Natural killer cell treated with Interleukin-12 subunit alpha and Interleukin-12 subunit beta and Interleukin-15 and Interleukin-18, amount 100 ng/mL, for 72 hours (primary cell): ENCODE data around the gene SFRP5. TPM values are rescaled to one million over a fixed set of nuclear protein-coding genes. Genes with fewer than 3 reads are reported as not detected.

Source experiments
- ATAC-seq, 2 donors: fragments of 150-1000 bp; cut with Tn5 transposase in 1 of 2; sonication (Bioruptor Pico), chemical (Tn5 transposase) in 1 of 2; 2 replicates each; pipeline ENCODE4 v1.10.0; 2021
- DNase-seq: peaks from one replicate; pipeline ENCODE4 v3.0.0; 2022; ENCODE audit warnings: low spot score
- H3K27ac Mint-ChIP-seq, 2 donors: 1 replicate in 1 of 2; 2 replicates in 1 of 2; pipeline ENCODE4 v1.8.0; 2022; ENCODE audit warnings: mixed read lengths in 2 of 2, mild to moderate bottlenecking in 1 of 2, moderate library complexity in 1 of 2
- H3K27me3 Mint-ChIP-seq, 2 donors: 1 replicate in 1 of 2; 2 replicates in 1 of 2; pipeline ENCODE4 v1.8.0; 2022; ENCODE audit warnings: mixed read lengths in 2 of 2
- H3K36me3 Mint-ChIP-seq: one replicate; pipeline ENCODE4 v1.8.0; 2022; ENCODE audit warnings: mixed read lengths
- H3K4me1 Mint-ChIP-seq, 2 donors: 1 replicate in 1 of 2; 2 replicates in 1 of 2; pipeline ENCODE4 v1.8.0; 2022; ENCODE audit warnings: low read depth in 2 of 2, mixed read lengths in 2 of 2, mild to moderate bottlenecking in 1 of 2
- H3K4me3 Mint-ChIP-seq: one replicate; pipeline ENCODE4 v1.8.0; 2022; ENCODE audit warnings: mixed read lengths
- H3K9me3 Mint-ChIP-seq: 2 replicates; pipeline ENCODE4 v1.8.0; 2022; ENCODE audit warnings: mixed read lengths
- total RNA-seq, 2 donors: library from RNA; stranded (reverse); gene quantifications; one replicate each; pipeline ENCODE4 v1.2.3, GENCODE V29; 2022

The SFRP5 gene
- total RNA-seq, 2 donors from 2014 or later, result not detected

- ATAC-seq (no peak), DNase-seq (no peak)
- H3K4me3 Mint-ChIP-seq, result no peak overlapping the region
- H3K4me1 Mint-ChIP-seq, result peaks cover 11 to 15% of the 10 kb centered on the region in 2 donors
- no peak overlapping the region for H3K27ac Mint-ChIP-seq
- H3K9me3 Mint-ChIP-seq, result peaks cover 4% of the 10 kb centered on the region
- peaks cover 7 to 8% of the 10 kb centered on the region in 2 donors for H3K27me3 Mint-ChIP-seq
- H3K36me3 Mint-ChIP-seq, result no peaks in the 10 kb centered on the region
Observed at GRCh38 chr10:97732052-97732359, 39.8 kb downstream of the SFRP5 start.

DNA sequence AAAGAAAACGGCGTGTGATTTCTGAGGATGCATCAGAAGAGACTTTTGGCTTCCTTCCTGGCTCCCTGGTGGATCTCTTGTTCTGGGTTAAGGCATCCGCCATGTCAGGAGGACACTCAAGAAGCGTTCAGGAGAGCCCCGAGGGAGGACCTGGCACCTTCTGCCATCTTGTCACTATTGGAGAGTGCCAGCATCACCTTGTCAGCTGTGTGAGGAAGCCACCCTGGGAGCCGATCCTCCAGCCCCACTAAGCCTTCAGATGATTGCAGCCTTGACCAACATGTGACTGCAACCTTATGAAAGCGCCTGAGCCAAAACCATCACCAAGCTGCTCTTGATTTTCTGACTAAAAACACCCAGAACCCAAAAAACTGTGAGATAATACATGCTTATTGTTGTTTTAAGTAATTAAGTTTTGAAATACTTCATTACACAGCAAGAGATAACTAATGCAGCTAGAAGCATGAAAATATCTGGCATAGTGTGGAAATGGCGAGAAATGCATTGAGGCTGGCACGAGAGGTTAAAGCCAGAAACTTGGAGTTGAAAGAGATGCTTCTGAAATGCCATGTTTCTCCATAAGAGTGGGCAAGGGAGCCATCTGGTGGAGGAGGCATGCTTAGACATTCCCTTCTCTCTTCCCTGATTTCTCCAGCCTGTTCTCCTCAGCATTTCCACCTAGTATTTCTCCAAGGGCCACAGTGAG, 40.3 kb downstream of the SFRP5 start:
- Mint-ChIP-seq H3K36me3 (no peaks in the 10 kb centered on the region), H3K4me1 (peaks cover 8 to 10% of the 10 kb centered on the region in 2 donors), H3K27ac (no peak overlapping the region), H3K9me3 (peaks cover 4% of the 10 kb centered on the region), H3K27me3 (peaks cover 8% of the 10 kb centered on the region in 2 donors), H3K4me3 (no peak overlapping the region)
- DNase-seq (peak; percentile 57), ATAC-seq (peak in 1 of 2 donors; percentile 51)

DNA sequence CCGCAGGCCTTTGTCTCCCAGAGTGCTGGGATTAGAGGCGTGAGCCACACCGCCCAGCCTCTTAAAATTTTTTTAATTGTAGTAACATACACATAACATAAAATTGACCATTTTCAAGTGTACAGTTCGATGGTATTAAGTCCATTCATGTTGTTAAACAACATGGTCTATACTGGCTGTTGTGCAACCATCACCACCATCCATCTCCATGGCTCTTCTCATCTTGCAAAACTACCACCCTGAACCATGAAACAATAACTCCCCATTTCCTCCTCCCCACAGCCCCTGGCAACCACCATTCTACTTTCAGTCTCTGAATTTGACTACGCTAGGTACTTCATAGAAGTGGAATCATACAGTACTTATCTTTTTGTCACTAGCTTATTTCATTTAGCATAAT, 42.8 kb downstream of the SFRP5 start:
- ATAC-seq (no peak), DNase-seq (no peak)
- no peak overlapping the region for H3K4me3 Mint-ChIP-seq
- no peaks in the 10 kb centered on the region for H3K36me3 Mint-ChIP-seq
- H3K27me3 Mint-ChIP-seq, result peaks cover 17 to 31% of the 10 kb centered on the region in 2 donors
- H3K27ac Mint-ChIP-seq, result no peak overlapping the region
- H3K4me1 Mint-ChIP-seq, result no peaks in the 10 kb centered on the region
- H3K9me3 Mint-ChIP-seq, result no peaks in the 10 kb centered on the region

- ATAC-seq (no peak), DNase-seq (peak; percentile 51)
- no peaks in the 10 kb centered on the region for H3K4me1 Mint-ChIP-seq
- H3K27ac Mint-ChIP-seq, result no peak overlapping the region
- no peaks in the 10 kb centered on the region for H3K9me3 Mint-ChIP-seq
- no peaks in the 10 kb centered on the region for H3K36me3 Mint-ChIP-seq
- no peak overlapping the region for H3K4me3 Mint-ChIP-seq
- peaks cover 17 to 31% of the 10 kb centered on the region in 2 donors for H3K27me3 Mint-ChIP-seq
Observed at GRCh38 chr10:97726636-97727178, 45.1 kb downstream of the SFRP5 start.

GRCh38 chr10:97724341-97724941, 47.4 kb downstream of the SFRP5 start:
- peaks cover 15 to 24% of the 10 kb centered on the region in 2 donors for H3K27me3 Mint-ChIP-seq
- H3K4me1 Mint-ChIP-seq, result no peaks in the 10 kb centered on the region
- H3K36me3 Mint-ChIP-seq, result no peaks in the 10 kb centered on the region
- peak in 1 of 2 donors; percentile 43 for ATAC-seq
- H3K27ac Mint-ChIP-seq, result no peak overlapping the region
- DNase-seq, result peak; percentile 26
- H3K9me3 Mint-ChIP-seq, result no peaks in the 10 kb centered on the region
- H3K4me3 Mint-ChIP-seq, result no peak overlapping the region

- Mint-ChIP-seq H3K36me3 (no peaks in the 10 kb centered on the region), H3K9me3 (no peaks in the 10 kb centered on the region), H3K27me3 (peaks cover 18 to 34% of the 10 kb centered on the region in 2 donors), H3K4me3 (no peak overlapping the region), H3K4me1 (no peaks in the 10 kb centered on the region), H3K27ac (no peak overlapping the region)
- ATAC-seq (no peak), DNase-seq (no peak)
Observed at GRCh38 chr10:97723001-97723400, 48.8 kb downstream of the SFRP5 start.

DNA sequence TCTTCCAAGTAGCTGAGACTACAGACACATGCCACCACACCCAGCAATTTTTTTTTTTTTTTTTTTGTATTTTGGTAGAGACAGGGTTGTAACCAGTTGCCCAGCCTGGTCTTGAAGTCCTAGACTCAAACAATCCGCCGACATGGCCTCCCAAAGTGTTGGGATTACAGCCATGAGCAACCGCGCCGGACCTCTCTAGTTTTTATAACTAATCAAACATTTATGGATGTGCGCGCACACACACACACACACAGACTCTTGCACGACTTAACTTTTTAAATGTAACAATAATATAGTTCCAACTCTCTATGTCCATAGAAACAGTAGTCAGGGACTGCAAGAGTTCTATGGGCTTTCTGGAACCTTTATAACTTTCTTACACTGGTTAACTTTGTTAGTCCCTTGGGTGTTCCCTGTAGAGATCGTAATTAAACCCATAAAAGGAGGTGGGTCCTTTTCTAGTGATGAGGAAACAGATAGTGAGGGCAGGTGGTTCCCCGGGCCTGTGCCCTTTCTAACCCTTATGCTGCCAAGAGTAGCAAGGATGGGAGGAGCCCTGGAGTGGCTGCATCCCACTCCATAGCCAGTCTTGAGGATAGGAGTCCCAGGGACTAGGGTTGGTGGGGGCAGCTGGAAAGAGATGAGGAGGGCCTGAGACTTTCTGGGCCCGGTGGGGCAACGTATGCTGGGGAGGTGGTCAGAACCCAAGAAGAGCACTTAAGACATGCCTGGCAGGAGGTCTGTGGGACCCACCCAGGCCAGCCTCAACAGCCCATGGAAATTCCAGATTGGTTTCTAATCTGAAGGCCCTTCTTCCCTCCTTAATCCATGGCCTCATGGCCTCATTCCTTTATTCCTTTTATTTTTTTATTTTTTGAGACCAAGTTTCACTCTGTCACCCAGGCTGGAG, 49.7 kb downstream of the SFRP5 start:
- Mint-ChIP-seq H3K4me3 (no peak overlapping the region), H3K4me1 (no peaks in the 10 kb centered on the region), H3K9me3 (no peaks in the 10 kb centered on the region), H3K36me3 (no peaks in the 10 kb centered on the region), H3K27me3 (peaks cover 19 to 38% of the 10 kb centered on the region in 2 donors), H3K27ac (no peak overlapping the region)
- peak; percentile 26 for DNase-seq
- ATAC-seq, result peak in 1 of 2 donors; percentile 45

- Mint-ChIP-seq H3K4me3 (no peak overlapping the region), H3K9me3 (no peaks in the 10 kb centered on the region), H3K4me1 (no peaks in the 10 kb centered on the region), H3K27ac (no peak overlapping the region), H3K27me3 (peaks cover 18 to 34% of the 10 kb centered on the region in 2 donors), H3K36me3 (no peaks in the 10 kb centered on the region)
- DNase-seq (peak; percentile 56), ATAC-seq (no peak)
Observed at GRCh38 chr10:97719602-97720001, 52.2 kb downstream of the SFRP5 start.

DNA sequence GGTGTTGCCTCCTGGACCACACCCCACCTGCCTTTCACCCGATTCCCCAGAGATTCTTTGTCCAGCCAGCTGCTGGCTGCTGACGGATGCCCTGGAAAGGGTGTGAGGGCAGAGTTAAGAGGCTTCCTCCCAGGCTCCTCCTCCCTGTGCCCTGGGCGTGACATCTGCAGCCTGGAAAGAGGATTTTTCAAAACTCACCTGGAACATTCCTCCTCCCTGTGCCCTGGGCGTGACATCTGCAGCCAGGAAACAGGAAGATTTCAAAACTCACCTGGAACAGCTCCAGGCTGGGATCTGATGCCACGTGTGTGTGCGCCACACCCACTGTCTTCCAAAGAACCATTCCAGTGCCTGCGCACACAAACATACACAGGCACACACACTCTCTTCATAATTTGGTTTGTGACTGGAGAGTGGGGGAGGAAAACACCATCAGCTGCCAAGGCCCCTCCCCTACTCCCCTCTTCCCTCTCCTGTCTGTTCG, 53.1 kb downstream of the SFRP5 start:
- Mint-ChIP-seq H3K4me1 (peaks cover 3 to 5% of the 10 kb centered on the region in 2 donors), H3K9me3 (no peaks in the 10 kb centered on the region), H3K36me3 (no peaks in the 10 kb centered on the region), H3K27me3 (peaks cover 20 to 28% of the 10 kb centered on the region in 2 donors), H3K27ac (no peak overlapping the region), H3K4me3 (no peak overlapping the region)
- no peak for DNase-seq
- no peak for ATAC-seq

DNA sequence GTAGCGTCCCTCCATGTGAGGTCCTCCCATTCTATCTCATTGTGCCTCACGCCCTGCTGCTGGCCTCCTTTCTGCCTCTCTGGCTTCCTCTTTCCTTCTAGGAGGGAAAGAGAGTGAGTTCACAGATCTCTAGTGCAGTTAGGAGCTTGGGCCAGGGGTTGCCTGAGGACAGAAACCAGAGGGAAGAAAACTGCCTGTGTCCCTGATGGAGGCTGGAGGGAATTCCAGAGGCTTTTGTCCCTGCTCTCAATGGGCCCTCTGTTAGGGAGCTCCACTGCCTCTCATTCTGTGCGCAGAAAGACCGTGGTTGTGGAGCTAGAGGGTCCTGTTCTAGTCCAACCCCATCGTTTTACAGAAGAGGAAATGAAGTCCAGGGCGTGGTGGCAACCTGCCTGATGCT, 53.6 kb downstream of the SFRP5 start:
- H3K27ac Mint-ChIP-seq, result no peak overlapping the region
- no peaks in the 10 kb centered on the region for H3K9me3 Mint-ChIP-seq
- peaks cover 20 to 29% of the 10 kb centered on the region in 2 donors for H3K27me3 Mint-ChIP-seq
- ATAC-seq (no peak), DNase-seq (no peak)
- no peak overlapping the region for H3K4me3 Mint-ChIP-seq
- H3K36me3 Mint-ChIP-seq, result no peaks in the 10 kb centered on the region
- H3K4me1 Mint-ChIP-seq, result peaks cover 3 to 5% of the 10 kb centered on the region in 2 donors

GRCh38 chr10:97717627-97718026, 54.2 kb downstream of the SFRP5 start:
- peaks cover 25 to 35% of the 10 kb centered on the region in 2 donors for H3K27me3 Mint-ChIP-seq
- no peak overlapping the region for H3K27ac Mint-ChIP-seq
- no peak overlapping the region for H3K4me3 Mint-ChIP-seq
- no peaks in the 10 kb centered on the region for H3K9me3 Mint-ChIP-seq
- DNase-seq (no peak), ATAC-seq (no peak)
- peaks cover 9 to 10% of the 10 kb centered on the region in 2 donors for H3K4me1 Mint-ChIP-seq
- no peaks in the 10 kb centered on the region for H3K36me3 Mint-ChIP-seq
